Measurements from ENCODE around the gene PRRT1B.

- TF ChIP-seq CTCF (conservative IDR thresholded peaks at IDR 0.05; ENCODE audit: low read depth, low read length), result no peak
- no peak for TF ChIP-seq FOS (IDR thresholded peaks at IDR 0.05; ENCODE audit: low read depth, low read length)
- TF ChIP-seq POLR2A (IDR thresholded peaks at IDR 0.05; ENCODE audit: low read depth, low read length), result no peak
- TF ChIP-seq USF2 (IDR thresholded peaks at IDR 0.05; ENCODE audit: low read depth, low read length), result no peak
- no peak for TF ChIP-seq RFX5 (IDR thresholded peaks at IDR 0.05; ENCODE audit: low read depth, low read length)
- TF ChIP-seq SMC3 (IDR thresholded peaks at IDR 0.05; ENCODE audit: low read depth, low read length), result no peak
- TF ChIP-seq RCOR1 (IDR thresholded peaks at IDR 0.05; ENCODE audit: insufficient replicate concordance, low read length), result no peak
- no peak for TF ChIP-seq MXI1 (IDR thresholded peaks at IDR 0.05; ENCODE audit: borderline replicate concordance, low read depth, low read length)
- no peak for TF ChIP-seq CEBPB (IDR thresholded peaks at IDR 0.05; ENCODE audit: low read depth, low read length)
These were observed 22.3 kb upstream of the PRRT1B start for GRCh38 chr9:131523086-131523388.

All from IMR-90 (cell line).